ENCODE data around the gene FKBP10. TPM values are rescaled to one million over a fixed set of nuclear protein-coding genes. Genes with fewer than 3 reads are reported as not detected.

Gene FKBP10
- total RNA-seq, 1 experiment from 2014 or later, result 143 TPM

GRCh38 chr17:41772586-41773189, 40.1 kb upstream of the FKBP10 start:
- peaks cover 15% of the 10 kb centered on the region for H3K36me3 ChIP-seq (ENCODE audit: low read depth)
- no peaks in the 10 kb centered on the region for H3K9me2 ChIP-seq (ENCODE audit: insufficient read depth)
- peaks cover 53% of the 10 kb centered on the region for H3K4me1 ChIP-seq (replicated peaks; ENCODE audit: insufficient read depth)
- TF ChIP-seq CTCF (conservative IDR thresholded peaks at IDR 0.05), result no peak
- TF ChIP-seq EZH2 (IDR thresholded peaks at IDR 0.05; ENCODE audit: low read depth), result no peak
- H3F3A ChIP-seq (ENCODE audit: insufficient read depth, low read depth), result peaks cover 34% of the 10 kb centered on the region
- H3K79me2 ChIP-seq (ENCODE audit: low read depth), result peaks cover 47% of the 10 kb centered on the region
- CTCF ChIA-PET, result interaction anchor here (0.5 to 1.9 kb wide), 3 partner anchors 13 to 1045 kb away, joined by 3 to 13 read pairs (median 9); partner anchors contain the start of gene JUP
- intact Hi-C loops (cut with micrococcal nuclease; ENCODE audit: unreplicated experiment), result loop anchor here (1.0 to 2.0 kb wide), 4 partner anchors 14 to 40 kb away; partner anchors contain the start of gene JUP
- H2AFZ ChIP-seq, result no peak overlapping the region
- peaks cover 18% of the 10 kb centered on the region for H4K20me1 ChIP-seq (ENCODE audit: insufficient read depth)
- peak overlapping the region; percentile 23; the same call in 1 of the 2 replicates for H3K4me3 ChIP-seq
- POLR2A ChIA-PET (ENCODE audit: unreplicated experiment), result interaction anchor here (0.6 to 1.4 kb wide), 8 partner anchors 11 to 1454 kb away, joined by 3 to 18 read pairs (median 6); partner anchors contain the start of gene JUP
- peak overlapping the region; percentile 76 for H3K4me2 ChIP-seq
- peak overlapping the region; percentile 93 for H3K27ac ChIP-seq
- DNase-seq, result no peak
- H3K9me3 ChIP-seq (ENCODE audit: insufficient read depth, low read depth), result no peaks in the 10 kb centered on the region
- BruUV-seq (replicated peaks), result TSS peak; percentile 78
- H3K27me3 ChIP-seq (ENCODE audit: insufficient read depth, low read depth), result no peaks in the 10 kb centered on the region

DNA sequence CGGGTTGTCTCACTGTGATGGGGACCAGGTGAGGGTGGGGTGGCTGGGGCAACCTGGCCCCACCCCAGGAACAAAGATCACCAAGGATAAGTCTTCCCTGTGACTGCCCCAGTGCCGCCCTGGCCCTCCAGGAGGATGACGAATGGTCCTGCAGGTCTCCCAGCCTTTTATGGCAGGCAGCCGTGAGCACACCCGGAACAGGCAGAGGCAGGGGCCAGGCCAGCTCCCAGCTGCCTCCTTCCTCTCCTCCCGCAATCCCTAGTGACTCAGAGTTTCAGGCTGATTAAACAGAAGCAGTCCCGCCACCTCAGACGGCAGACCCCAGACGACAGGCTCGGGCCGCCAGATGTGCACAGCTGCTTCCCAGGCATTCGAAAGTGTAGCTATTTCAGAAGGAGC, 39.6 kb upstream of the FKBP10 start:
- H3K36me3 ChIP-seq (ENCODE audit: low read depth), result peaks cover 10% of the 10 kb centered on the region; the same call in 1 of the 2 replicates
- DNase-seq, result peak; percentile 91 to 92
- intact Hi-C loops (cut with micrococcal nuclease; ENCODE audit: unreplicated experiment), result loop anchor here (1.0 to 2.0 kb wide), 2 partner anchors 13 to 34 kb away; partner anchors contain the start of gene JUP
- peak overlapping the region; percentile 93 for H3K27ac ChIP-seq
- H3K79me2 ChIP-seq (ENCODE audit: low read depth), result peaks cover 52% of the 10 kb centered on the region
- H3K9me2 ChIP-seq (ENCODE audit: insufficient read depth), result no peaks in the 10 kb centered on the region
- peaks cover 58% of the 10 kb centered on the region for H3K4me1 ChIP-seq (replicated peaks; ENCODE audit: insufficient read depth)
- POLR2A ChIA-PET (ENCODE audit: unreplicated experiment), result interaction anchor here (0.6 to 1.4 kb wide), 9 partner anchors 11 to 1454 kb away, joined by 3 to 18 read pairs (median 5); partner anchors contain the start of gene JUP
- no peaks in the 10 kb centered on the region for H3K27me3 ChIP-seq (ENCODE audit: insufficient read depth, low read depth)
- peak overlapping the region; percentile 76 for H3K4me2 ChIP-seq
- no peaks in the 10 kb centered on the region for H3K9me3 ChIP-seq (ENCODE audit: insufficient read depth, low read depth)
- H3F3A ChIP-seq (ENCODE audit: insufficient read depth, low read depth), result peaks cover 39% of the 10 kb centered on the region
- H2AFZ ChIP-seq, result no peak overlapping the region
- BruUV-seq (replicated peaks), result no TSS peak
- CTCF ChIA-PET, result interaction anchor here (0.5 to 1.9 kb wide), 3 partner anchors 12 to 1044 kb away, joined by 3 to 13 read pairs (median 9); partner anchors contain the start of gene JUP
- no peak for TF ChIP-seq CTCF (conservative IDR thresholded peaks at IDR 0.05)
- peaks cover 23% of the 10 kb centered on the region for H4K20me1 ChIP-seq (ENCODE audit: insufficient read depth)
- peak overlapping the region; percentile 23; the same call in 1 of the 2 replicates for H3K4me3 ChIP-seq

DNA sequence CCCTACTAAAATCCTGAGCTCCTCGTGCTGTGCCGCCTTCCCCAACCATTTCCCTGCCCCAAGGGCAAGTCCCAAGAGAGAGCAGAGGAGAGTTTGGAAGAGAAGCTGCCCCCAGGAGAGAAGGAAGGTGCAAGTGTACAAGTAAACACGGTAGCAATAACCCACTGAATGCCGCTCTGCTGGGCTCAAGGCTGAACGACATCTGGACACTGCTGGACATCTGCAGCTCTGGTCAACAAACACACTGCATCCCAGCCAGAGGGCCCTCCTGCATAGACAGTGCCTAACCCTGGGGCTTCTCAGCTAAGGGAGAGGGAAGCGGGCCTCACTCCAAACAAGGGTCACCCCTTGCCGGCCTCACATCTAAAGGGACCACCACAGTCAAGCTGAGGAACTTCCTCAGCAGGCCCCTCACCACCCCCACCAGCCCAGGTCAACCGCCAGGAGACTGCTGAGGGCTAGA, 39.0 kb upstream of the FKBP10 start:
- Histone ChIP-seq H3K4me1 (replicated peaks; ENCODE audit: insufficient read depth) (peaks cover 59% of the 10 kb centered on the region), H3K79me2 (ENCODE audit: low read depth) (peaks cover 54% of the 10 kb centered on the region), H3K9me3 (ENCODE audit: insufficient read depth, low read depth) (no peaks in the 10 kb centered on the region), H3K4me2 (peak overlapping the region; percentile 76), H2AFZ (no peak overlapping the region), H3K36me3 (ENCODE audit: low read depth) (peaks cover 9% of the 10 kb centered on the region; the same call in 1 of the 2 replicates), H4K20me1 (ENCODE audit: insufficient read depth) (peaks cover 26% of the 10 kb centered on the region), H3K27me3 (ENCODE audit: insufficient read depth, low read depth) (no peaks in the 10 kb centered on the region), H3K4me3 (no peak overlapping the region), H3K9me2 (ENCODE audit: insufficient read depth) (no peaks in the 10 kb centered on the region), H3F3A (ENCODE audit: insufficient read depth, low read depth) (peaks cover 45% of the 10 kb centered on the region), H3K27ac (peak overlapping the region; percentile 93)
- no peak for DNase-seq
- intact Hi-C loops (cut with micrococcal nuclease; ENCODE audit: unreplicated experiment), result loop anchor here (1.0 to 2.0 kb wide), 2 partner anchors 13 to 35 kb away; partner anchors contain the start of gene JUP
- BruUV-seq (replicated peaks), result no TSS peak
- ChIA-PET POLR2A (ENCODE audit: unreplicated experiment) (interaction anchor here (0.7 to 1.4 kb wide), 6 partner anchors 10 to 319 kb away, joined by 4 to 18 read pairs (median 8); partner anchors contain the start of gene JUP), CTCF (interaction anchor here (1.3 to 1.9 kb wide), 2 partner anchors 12 to 27 kb away, joined by 9 to 13 read pairs; partner anchors contain the start of gene JUP)
- no peak for TF ChIP-seq CTCF (conservative IDR thresholded peaks at IDR 0.05)
- no peak for TF ChIP-seq EZH2 (IDR thresholded peaks at IDR 0.05; ENCODE audit: low read depth)
